ENCODE data around the gene NIBAN1. TPM values are rescaled to one million over a fixed set of nuclear protein-coding genes. Genes with fewer than 3 reads are reported as not detected.

Gene NIBAN1
- total RNA-seq, 2 donors from 2014 or later: 209 to 215 TPM

GRCh38 chr1:184973272-184974055 is 844 bp downstream of the NIBAN1 start:
- Histone ChIP-seq H3K27me3 (replicated peaks; ENCODE audit: insufficient read depth) (no peaks in the 10 kb centered on the region), H3K4me3 (peak overlapping the region; percentile 86), H3K36me3 (no peaks in the 10 kb centered on the region), H3K27ac (peak overlapping the region; percentile 90 to 96), H3K4me1 (ENCODE audit: control insufficient read depth in 1 of 2, low read depth in 2 of 2) (peaks cover 7 to 38% of the 10 kb centered on the region in 2 donors), H3K9me3 (no peaks in the 10 kb centered on the region)
- no peak for ATAC-seq (ENCODE audit: insufficient number of reproducible peaks, low FRiP score, low read depth)
- TF ChIP-seq CTCF (IDR thresholded peaks at IDR 0.05): no peak
- no peak for DNase-seq (ENCODE audit: low spot score)

- DNase-seq (ENCODE audit: low spot score) (no peak), ATAC-seq (ENCODE audit: insufficient number of reproducible peaks, low FRiP score, low read depth) (no peak)
- Histone ChIP-seq H3K27ac (peak overlapping the region; percentile 90 to 96), H3K4me3 (peak overlapping the region; percentile 86), H3K9me3 (no peaks in the 10 kb centered on the region), H3K4me1 (ENCODE audit: control insufficient read depth in 1 of 2, low read depth in 2 of 2) (peaks cover 8 to 45% of the 10 kb centered on the region in 2 donors), H3K36me3 (no peaks in the 10 kb centered on the region), H3K27me3 (replicated peaks; ENCODE audit: insufficient read depth) (no peaks in the 10 kb centered on the region)
- TF ChIP-seq CTCF (IDR thresholded peaks at IDR 0.05): no peak
Measured at GRCh38 chr1:184972315-184973055, 1.8 kb downstream of the NIBAN1 start.

- no peak for TF ChIP-seq CTCF (IDR thresholded peaks at IDR 0.05)
- Histone ChIP-seq H3K4me3 (peak overlapping the region; percentile 86), H3K27me3 (replicated peaks; ENCODE audit: insufficient read depth) (no peaks in the 10 kb centered on the region), H3K27ac (peak overlapping the region; percentile 90 to 96), H3K4me1 (ENCODE audit: control insufficient read depth in 1 of 2, low read depth in 2 of 2) (peaks cover 15 to 53% of the 10 kb centered on the region in 2 donors), H3K36me3 (no peaks in the 10 kb centered on the region), H3K9me3 (no peaks in the 10 kb centered on the region)
- ATAC-seq (ENCODE audit: insufficient number of reproducible peaks, low FRiP score, low read depth) (peak; percentile 47), DNase-seq (ENCODE audit: low spot score) (no peak)
Measured at GRCh38 chr1:184971522-184972265, 2.6 kb downstream of the NIBAN1 start.

- Histone ChIP-seq H3K27me3 (replicated peaks; ENCODE audit: insufficient read depth) (no peaks in the 10 kb centered on the region), H3K9me3 (no peaks in the 10 kb centered on the region), H3K36me3 (no peaks in the 10 kb centered on the region), H3K27ac (peak overlapping the region; percentile 90 to 96), H3K4me1 (ENCODE audit: control insufficient read depth in 1 of 2, low read depth in 2 of 2) (peaks cover 23 to 63% of the 10 kb centered on the region in 2 donors), H3K4me3 (peak overlapping the region; percentile 86)
- no peak for TF ChIP-seq CTCF (IDR thresholded peaks at IDR 0.05)
- no peak for ATAC-seq (ENCODE audit: insufficient number of reproducible peaks, low FRiP score, low read depth)
- DNase-seq (ENCODE audit: low spot score): no peak
Measured at GRCh38 chr1:184970691-184971161, 3.6 kb downstream of the NIBAN1 start.

All from thoracic aorta (tissue), 2 donors.